Right lobe of liver (tissue), 6 donors: ENCODE results near the gene FREY1. TPM values are rescaled to one million over a fixed set of nuclear protein-coding genes. Genes with fewer than 3 reads are reported as not detected.
A peak's percentile ranks its signal among the peaks of the same experiment; 100 is the strongest.

Experiments
- ATAC-seq, 4 donors: fragments of 200-7000 bp; cut with Tn5 transposase; one replicate each; pipeline ENCODE4 v1.9.1; 2020; ENCODE audit warnings: mild to moderate bottlenecking in 4 of 4, moderate library complexity in 4 of 4
- DNase-seq, 3 donors: peaks; one replicate each; pipeline ENCODE4 v3.0.0-alpha.2; 2020
- H3K27ac ChIP-seq, 3 donors: fragments of 200-600 bp; one replicate each; pipeline ENCODE4 v1.8.0; 2022
- H3K27me3 ChIP-seq, 2 donors: fragments of 200-600 bp; one replicate each; pipeline ENCODE4 v1.8.0; 2022
- H3K36me3 ChIP-seq, 4 donors: fragments of 200-600 bp; sonication (generic) in 1 of 4; one replicate each; pipeline versions ENCODE4 v1.5.1 to v1.8.0; 2017 to 2022; ENCODE audit warnings: control low read depth in 1 of 4
- H3K4me1 ChIP-seq, 4 donors: fragments of 200-600 bp; sonication (generic) in 1 of 4; one replicate each; pipeline versions ENCODE4 v1.5.1 to v1.8.0; 2017 to 2022; ENCODE audit warnings: control low read depth in 1 of 4
- H3K4me3 ChIP-seq, 3 donors: fragments of 200-600 bp; one replicate each; pipeline ENCODE4 v1.8.0; 2022
- H3K9me3 ChIP-seq, 4 donors: fragments of 200-600 bp; sonication (generic) in 1 of 4; one replicate each; pipeline versions ENCODE4 v1.5.1 to v1.8.0; 2017 to 2022; ENCODE audit warnings: control low read depth in 1 of 4
- CTCF ChIP-seq, 4 donors: fragments of 200-600 bp in 3 of 4; fragments of 450-650 bp in 1 of 4; IDR thresholded peaks; one replicate each; pipeline versions ENCODE4 v1.5.1 to v1.8.0; 2016 to 2022; ENCODE audit warnings: antibody characterized with exemption in 4 of 4, mild to moderate bottlenecking in 2 of 4
- POLR2A ChIP-seq: fragments of 450-650 bp; IDR thresholded peaks from one replicate; pipeline ENCODE4 v1.6.1; 2017; ENCODE audit warnings: antibody characterized with exemption, mild to moderate bottlenecking
- WGBS: methylation state at CpG from one replicate; pipeline ENCODE4 v1.1.6; 2018; ENCODE audit warnings: low coverage, low lambda C conversion rate; ENCODE audit not compliant: insufficient coverage; ENCODE audit errors: missing lambda C conversion rate; 5-methylcytosine and 5-hydroxymethylcytosine counted together
- intact Hi-C, 2 donors: fragments of 100-400 bp; cut with DNase I; formaldehyde crosslinking; loops; one replicate each; pipeline versions ENCODE4 v1.11.2 to v1.14.1; 2022
- total RNA-seq, 6 experiments: library from RNA; depleted of rRNA in 2 of 6; stranded (reverse); fragments of >200 nt in 2 of 6; fragmentation: NEBNext Ultra II Directional in 3 of 6; extraction: Animal tissue kit (Norgen Biotek cat#: 25700) in 3 of 6; gene quantifications; one replicate each; pipeline versions ENCODE4 v1.1.0 to v1.2.4, GENCODE V29; 2016 to 2023
- donor health status: DM: no; HTN: yes; CAD: no.
- donor health status: DM: no; HTN: no; CAD: no.
- donor health status: DM: no; HTN: no; CAD: no.
- donor health status: DM: no; HTN: yes; CAD: no.
- donor health status: DM: no; HTN: yes; CAD: no.

FREY1 gene
- total RNA-seq, 6 experiments from 2014 or later = 0.40 to 0.90 (median 0.42) TPM; not detected in 3

DNA sequence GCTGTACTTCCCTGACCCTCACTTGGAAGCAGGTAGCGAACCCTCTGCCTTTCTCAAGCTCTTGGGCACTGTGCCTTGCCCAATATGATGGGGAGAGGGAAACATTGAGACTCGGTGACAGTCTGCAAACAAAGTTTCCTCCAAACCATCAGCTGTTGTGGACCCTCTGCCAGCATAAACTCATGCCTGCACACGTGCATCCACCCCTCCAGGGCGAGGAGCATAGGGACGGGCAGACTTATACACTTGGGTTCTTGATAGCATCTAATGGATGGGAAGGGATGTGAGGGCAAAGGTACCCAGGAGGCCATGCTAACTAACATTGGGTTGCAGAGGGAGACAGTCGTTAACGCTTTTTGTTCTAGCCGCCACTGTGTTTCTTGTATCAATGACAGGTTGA, 29.9 kb downstream of the FREY1 start:
- ATAC-seq = no peak

DNA sequence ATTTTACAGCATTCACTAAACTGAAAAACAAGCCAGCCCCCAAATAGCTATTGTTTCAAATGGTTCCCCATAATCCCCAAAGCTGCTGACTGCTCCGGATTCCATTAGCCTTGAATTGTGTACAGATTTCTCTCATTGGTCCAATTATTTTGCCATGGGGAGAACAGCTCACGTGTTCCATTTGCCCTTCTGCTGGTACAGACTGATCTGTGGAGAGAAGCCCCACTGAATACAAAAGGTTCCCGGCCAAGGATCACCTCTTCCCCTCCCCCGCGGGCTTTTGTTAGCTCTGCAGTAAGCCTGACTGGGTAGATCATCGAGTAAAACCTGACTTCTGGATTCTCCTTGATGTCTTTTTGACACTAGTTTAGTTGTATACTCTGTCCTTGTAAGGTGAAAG, 30.7 kb downstream of the FREY1 start:
- no peaks in the 10 kb centered on the region for H3K4me1 ChIP-seq
- no peak for TF ChIP-seq POLR2A
- no peak for TF ChIP-seq CTCF (IDR thresholded peaks at IDR 0.05)
- intact Hi-C loops = no loop called here
- no peaks in the 10 kb centered on the region for H3K9me3 ChIP-seq
- H3K36me3 ChIP-seq = peaks cover 0 to 86% (median 52%) of the 10 kb centered on the region in 4 donors
- DNase-seq = no peak
- 56% methylated on average over 5 of the region's 6 CpGs for WGBS
- H3K27ac ChIP-seq = no peak overlapping the region
- no peak overlapping the region for H3K4me3 ChIP-seq
- no peaks in the 10 kb centered on the region for H3K27me3 ChIP-seq
- ATAC-seq = no peak

More for the DNA sequence above, 29.9 kb downstream of the FREY1 start:
- WGBS = 95% methylated on average over 4 of the region's 8 CpGs
- TF ChIP-seq POLR2A = no peak
- no peak for TF ChIP-seq CTCF (IDR thresholded peaks at IDR 0.05)
- no peak overlapping the region for H3K4me3 ChIP-seq
- DNase-seq = no peak
- H3K27me3 ChIP-seq = no peaks in the 10 kb centered on the region
- peaks cover 0 to 86% (median 52%) of the 10 kb centered on the region in 4 donors for H3K36me3 ChIP-seq
- intact Hi-C loops = no loop called here
- no peaks in the 10 kb centered on the region for H3K9me3 ChIP-seq
- H3K4me1 ChIP-seq = no peaks in the 10 kb centered on the region
- no peak overlapping the region for H3K27ac ChIP-seq

- no peak for DNase-seq
- WGBS = 53% methylated on average over 3 of the region's 9 CpGs
- no peak overlapping the region for H3K27ac ChIP-seq
- no peaks in the 10 kb centered on the region for H3K4me1 ChIP-seq
- H3K36me3 ChIP-seq = peaks cover 5 to 90% (median 61%) of the 10 kb centered on the region in 4 donors
- ATAC-seq = peak; percentile 71 to 85 (median 77)
- no peak overlapping the region for H3K4me3 ChIP-seq
- no peak for TF ChIP-seq POLR2A
- peak; percentile 43 to 61 (median 48) for TF ChIP-seq CTCF (IDR thresholded peaks at IDR 0.05)
- H3K9me3 ChIP-seq = no peaks in the 10 kb centered on the region
- H3K27me3 ChIP-seq = no peaks in the 10 kb centered on the region
- intact Hi-C loops = no loop called here
These were observed 34.3 kb downstream of the FREY1 start for GRCh38 chr11:45872651-45873356.

GRCh38 chr11:45871638-45872037, 35.4 kb downstream of the FREY1 start:
- WGBS = no CpG with 5 or more reads among the region's 2 CpGs
- Histone ChIP-seq H3K27ac (no peak overlapping the region), H3K4me1 (no peaks in the 10 kb centered on the region), H3K36me3 (peaks cover 5 to 90% (median 66%) of the 10 kb centered on the region in 4 donors), H3K9me3 (no peaks in the 10 kb centered on the region), H3K27me3 (no peaks in the 10 kb centered on the region), H3K4me3 (no peak overlapping the region)
- DNase-seq (no peak), ATAC-seq (no peak)
- intact Hi-C loops = no loop called here
- TF ChIP-seq POLR2A (no peak), CTCF (IDR thresholded peaks at IDR 0.05) (no peak)
